Neuron (in vitro differentiated cells): Measurements from ENCODE around the gene ADGRL1.
A peak's percentile ranks its signal among the peaks of the same experiment; 100 is the strongest.
"Not testable (repeated sequence)": the region's sequence is repeated elsewhere in the genome, so short reads cannot be mapped to it uniquely, and the experiment has no call there.

Experiments used
- H2AFZ ChIP-seq: one replicate; pipeline ENCODE4 v1.6.1; 2013; ENCODE audit warnings: low read depth, mild to moderate bottlenecking, inconsistent platforms, low read length, moderate library complexity
- H3K27me3 ChIP-seq: one replicate; pipeline ENCODE4 v1.6.1; 2013; ENCODE audit warnings: low read length; ENCODE audit not compliant: insufficient read depth
- H3K36me3 ChIP-seq: one replicate; pipeline ENCODE4 v1.6.1; 2013; ENCODE audit warnings: low read length; ENCODE audit not compliant: insufficient read depth
- H3K4me1 ChIP-seq: one replicate; pipeline ENCODE4 v1.6.1; 2013; ENCODE audit warnings: low read length; ENCODE audit not compliant: insufficient read depth
- H3K4me3 ChIP-seq: 2 replicates; pipeline ENCODE4 v1.5.1; 2013; ENCODE audit warnings: mild to moderate bottlenecking, low read length, moderate library complexity
- H3K9me3 ChIP-seq: one replicate; pipeline ENCODE4 v1.6.1; 2013; ENCODE audit warnings: low read length

ADGRL1 gene

GRCh38 chr19:14146169-14146568 is 59.8 kb downstream of the ADGRL1 start:
- not testable (repeated sequence) for H3K27me3 ChIP-seq, H3K36me3 ChIP-seq, H2AFZ ChIP-seq, H3K4me3 ChIP-seq, H3K9me3 ChIP-seq
- peaks cover 19% of the 10 kb centered on the region for H3K4me1 ChIP-seq

- H3K36me3 ChIP-seq = no peaks in the 10 kb centered on the region
- H3K4me1 ChIP-seq = peaks cover 19% of the 10 kb centered on the region
- H3K9me3 ChIP-seq = no peaks in the 10 kb centered on the region
- H2AFZ ChIP-seq = no peak overlapping the region
- no peaks in the 10 kb centered on the region for H3K27me3 ChIP-seq
- no peak overlapping the region for H3K4me3 ChIP-seq
Observed at GRCh38 chr19:14145381-14145780, 60.6 kb downstream of the ADGRL1 start.

DNA sequence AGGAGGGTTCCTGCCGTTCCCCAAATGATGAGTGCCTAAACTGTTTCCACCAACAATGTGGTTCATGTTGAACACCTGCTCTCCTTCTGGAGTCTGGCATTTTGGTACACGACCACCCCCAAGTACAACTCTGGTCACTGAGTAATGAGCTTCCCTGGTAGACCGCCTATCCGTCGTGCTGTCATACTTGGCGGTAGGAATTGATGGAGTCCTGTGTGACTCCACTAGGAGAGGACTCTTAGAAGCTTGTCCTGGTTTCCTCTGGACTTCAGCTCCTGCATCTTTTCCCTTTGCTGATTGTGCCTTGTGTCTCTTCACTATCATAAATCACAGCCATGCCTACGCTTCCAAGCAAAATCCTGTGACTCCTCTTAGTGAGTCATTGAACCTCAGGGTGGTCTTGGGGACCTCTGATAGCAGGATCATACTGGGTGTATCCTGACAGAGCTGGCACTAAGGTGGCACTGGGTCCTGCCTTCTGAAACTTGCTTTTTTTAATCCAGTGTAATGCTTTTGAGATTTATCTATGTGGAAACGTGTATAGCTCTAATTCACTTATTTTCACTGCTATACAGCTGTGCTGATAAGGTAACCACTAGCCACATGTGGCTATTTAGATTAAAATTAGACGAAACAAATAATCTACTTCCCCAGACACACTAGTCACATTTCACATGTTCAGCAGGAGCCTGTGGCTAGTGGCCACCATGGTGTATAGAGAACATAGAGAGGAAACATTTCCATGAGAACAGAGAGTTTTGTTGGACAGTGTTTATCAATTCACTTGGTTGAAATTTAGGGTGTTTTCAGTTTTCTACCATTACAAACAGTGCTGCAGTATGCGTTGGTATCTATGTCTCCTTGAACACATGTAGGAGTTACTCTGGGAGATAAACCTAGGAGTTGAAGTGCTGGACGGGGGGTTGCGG is 63.4 kb downstream of the ADGRL1 start:
- peaks cover 19% of the 10 kb centered on the region for H3K4me1 ChIP-seq
- H2AFZ ChIP-seq = no peak overlapping the region
- H3K4me3 ChIP-seq = no peak overlapping the region
- H3K36me3 ChIP-seq = no peaks in the 10 kb centered on the region
- H3K9me3 ChIP-seq = no peaks in the 10 kb centered on the region
- no peaks in the 10 kb centered on the region for H3K27me3 ChIP-seq

- Histone ChIP-seq H3K36me3 (no peaks in the 10 kb centered on the region), H3K4me3 (no peak overlapping the region), H3K9me3 (no peaks in the 10 kb centered on the region), H3K4me1 (peaks cover 19% of the 10 kb centered on the region), H2AFZ (no peak overlapping the region), H3K27me3 (no peaks in the 10 kb centered on the region)
Observed at GRCh38 chr19:14141041-14141440, 64.9 kb downstream of the ADGRL1 start.

GRCh38 chr19:14139944-14140343 is 66.0 kb downstream of the ADGRL1 start:
- Histone ChIP-seq H3K36me3 (no peaks in the 10 kb centered on the region), H3K9me3 (no peaks in the 10 kb centered on the region), H2AFZ (no peak overlapping the region), H3K4me3 (no peak overlapping the region), H3K27me3 (no peaks in the 10 kb centered on the region), H3K4me1 (peaks cover 28% of the 10 kb centered on the region)

GRCh38 chr19:14138576-14139265 is 67.2 kb downstream of the ADGRL1 start:
- Histone ChIP-seq H3K4me3 (no peak overlapping the region), H3K4me1 (peaks cover 28% of the 10 kb centered on the region), H2AFZ (no peak overlapping the region), H3K36me3 (no peaks in the 10 kb centered on the region), H3K27me3 (no peaks in the 10 kb centered on the region), H3K9me3 (no peaks in the 10 kb centered on the region)

GRCh38 chr19:14136509-14137281 is 69.3 kb downstream of the ADGRL1 start, which contains the start of gene ASF1B:
TSS of gene ASF1B (minus strand) at chr19:14136589. CDS start at chr19:14136456, 133 bp downstream.
- peaks cover 28% of the 10 kb centered on the region for H3K4me1 ChIP-seq

GRCh38 chr19:14135985-14136508 is 69.9 kb downstream of the ADGRL1 start:
- Histone ChIP-seq H3K9me3 (no peaks in the 10 kb centered on the region), H3K27me3 (no peaks in the 10 kb centered on the region), H3K4me3 (peak overlapping the region; percentile 62), H3K36me3 (no peaks in the 10 kb centered on the region), H3K4me1 (peaks cover 28% of the 10 kb centered on the region), H2AFZ (peak overlapping the region; percentile 15)

More at GRCh38 chr19:14136509-14137281, 69.3 kb downstream of the ADGRL1 start, which contains the start of gene ASF1B:
- no peaks in the 10 kb centered on the region for H3K27me3 ChIP-seq
- H3K36me3 ChIP-seq = no peaks in the 10 kb centered on the region
- H3K9me3 ChIP-seq = no peaks in the 10 kb centered on the region
- H3K4me3 ChIP-seq = peak within 1 kb of the TSS; percentile 87
- peak within 1 kb of the TSS; percentile 76 for H2AFZ ChIP-seq

DNA sequence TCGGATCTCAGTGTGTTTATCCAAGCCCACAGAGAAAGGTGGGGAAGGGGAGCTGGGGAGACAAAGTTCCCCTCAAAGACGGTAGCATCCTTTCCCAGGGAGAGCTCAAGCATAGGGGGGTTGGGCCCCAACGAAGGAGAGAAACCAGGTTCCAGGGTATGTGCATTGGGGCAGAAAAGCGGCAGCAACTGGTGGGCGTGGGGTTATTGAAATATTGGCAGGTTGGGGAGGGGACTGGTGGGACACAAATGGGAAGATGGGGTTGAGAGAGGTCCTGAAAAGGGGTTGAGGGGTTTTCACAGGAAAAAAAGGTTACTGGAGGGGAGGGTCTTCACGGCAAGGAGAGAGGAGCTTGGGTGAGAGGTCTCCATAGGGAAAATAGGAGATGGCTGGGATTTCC is 70.6 kb downstream of the ADGRL1 start:
- no peaks in the 10 kb centered on the region for H3K27me3 ChIP-seq
- H3K36me3 ChIP-seq = no peaks in the 10 kb centered on the region
- H3K4me1 ChIP-seq = peaks cover 28% of the 10 kb centered on the region
- peak overlapping the region; percentile 62 for H3K4me3 ChIP-seq
- no peaks in the 10 kb centered on the region for H3K9me3 ChIP-seq
- H2AFZ ChIP-seq = no peak overlapping the region

DNA sequence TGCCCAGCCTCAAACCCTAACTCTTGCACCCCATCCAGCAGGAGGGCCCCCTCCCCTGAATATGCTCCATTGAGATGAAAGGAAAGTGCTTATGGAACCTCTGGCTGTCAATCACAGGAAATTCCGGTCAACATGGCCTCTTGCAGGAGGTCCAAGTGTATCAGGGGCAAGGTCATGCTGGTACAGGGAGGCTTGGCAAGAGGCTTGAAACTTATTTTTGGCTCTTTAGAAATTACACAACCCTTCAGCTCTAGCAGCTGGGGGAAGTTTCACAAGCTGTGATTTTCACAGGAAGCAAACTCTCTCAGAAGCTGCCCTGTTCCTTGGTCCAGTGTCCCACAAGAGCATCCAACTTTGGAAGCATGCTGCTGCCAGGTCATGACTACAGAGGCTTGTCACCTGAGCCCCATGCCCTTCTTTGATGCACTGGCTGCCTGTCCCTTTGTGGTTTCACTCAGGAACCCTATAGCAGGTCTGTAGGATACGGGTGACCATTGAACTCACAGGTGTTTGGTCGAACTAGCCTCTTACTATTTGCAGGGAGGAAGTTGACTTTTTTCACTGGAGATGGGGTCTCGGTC is 78.0 kb downstream of the ADGRL1 start:
- Histone ChIP-seq H3K27me3 (no peaks in the 10 kb centered on the region), H2AFZ (no peak overlapping the region), H3K36me3 (peaks cover 20% of the 10 kb centered on the region), H3K4me1 (no peaks in the 10 kb centered on the region), H3K9me3 (no peaks in the 10 kb centered on the region), H3K4me3 (no peak overlapping the region)

DNA sequence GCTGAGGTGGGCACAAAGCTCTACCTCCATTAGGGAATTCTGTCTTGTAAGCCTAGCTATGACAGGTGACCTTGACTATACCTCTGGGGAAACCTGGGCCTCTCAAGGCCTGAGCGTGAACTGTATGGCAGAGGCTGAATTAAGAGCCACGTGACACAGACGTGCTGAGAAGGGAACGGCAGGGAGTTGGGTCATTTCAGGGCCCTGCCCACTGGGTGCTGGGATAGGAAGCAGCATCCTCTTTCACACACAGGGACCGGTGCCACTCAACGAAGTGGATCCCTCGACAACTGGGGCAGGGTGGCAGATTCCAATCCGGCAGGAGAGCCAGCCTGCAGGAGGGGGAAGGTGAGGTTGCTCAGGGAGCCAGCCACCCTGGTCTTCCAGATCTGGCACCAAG is 78.8 kb downstream of the ADGRL1 start:
- Histone ChIP-seq H3K9me3 (no peaks in the 10 kb centered on the region), H2AFZ (no peak overlapping the region), H3K27me3 (no peaks in the 10 kb centered on the region), H3K4me1 (no peaks in the 10 kb centered on the region), H3K36me3 (peaks cover 20% of the 10 kb centered on the region), H3K4me3 (no peak overlapping the region)

DNA sequence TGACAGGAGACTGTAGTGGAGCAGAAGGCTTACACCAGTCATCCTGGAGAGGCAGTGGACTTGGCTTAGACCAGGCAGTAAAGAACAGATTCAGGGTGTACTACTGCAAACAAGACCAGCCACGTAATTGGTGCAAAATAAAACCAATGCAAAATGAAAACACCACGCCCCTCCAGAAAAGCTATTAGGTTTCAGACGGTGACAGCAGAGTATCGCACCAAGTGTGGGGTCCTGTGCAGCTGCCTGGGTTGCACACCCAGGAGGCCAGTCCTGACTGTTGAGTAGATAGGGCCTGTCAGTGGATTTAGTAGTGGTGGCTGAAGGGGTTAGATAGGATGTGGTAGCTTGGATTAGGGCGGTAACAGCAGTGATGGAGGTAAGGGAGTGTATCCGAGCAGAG is 83.0 kb downstream of the ADGRL1 start:
- no peak overlapping the region for H3K4me3 ChIP-seq
- no peak overlapping the region for H2AFZ ChIP-seq
- peaks cover 21% of the 10 kb centered on the region for H3K36me3 ChIP-seq
- H3K27me3 ChIP-seq = no peaks in the 10 kb centered on the region
- peaks cover 14% of the 10 kb centered on the region for H3K4me1 ChIP-seq
- no peaks in the 10 kb centered on the region for H3K9me3 ChIP-seq
